Esophagus squamous epithelium (tissue), 4 donors: ENCODE results near the gene SFMBT2.

Experiments used
- CTCF ChIP-seq, 6 experiments: fragments of 450-650 bp in 4 of 6; fragments of 200-600 bp in 2 of 6; sonication (generic) in 2 of 6; IDR thresholded peaks; one replicate each; pipeline ENCODE4 v1.5.1; 2016 to 2019; ENCODE audit warnings: antibody characterized with exemption in 6 of 6, mild to moderate bottlenecking in 4 of 6, moderate library complexity in 4 of 6
- POLR2A ChIP-seq, 4 donors: fragments of 450-650 bp; IDR thresholded peaks; one replicate each; pipeline ENCODE4 v1.6.1; 2017; ENCODE audit warnings: antibody characterized with exemption in 4 of 4, mild to moderate bottlenecking in 4 of 4, moderate library complexity in 3 of 4

DNA sequence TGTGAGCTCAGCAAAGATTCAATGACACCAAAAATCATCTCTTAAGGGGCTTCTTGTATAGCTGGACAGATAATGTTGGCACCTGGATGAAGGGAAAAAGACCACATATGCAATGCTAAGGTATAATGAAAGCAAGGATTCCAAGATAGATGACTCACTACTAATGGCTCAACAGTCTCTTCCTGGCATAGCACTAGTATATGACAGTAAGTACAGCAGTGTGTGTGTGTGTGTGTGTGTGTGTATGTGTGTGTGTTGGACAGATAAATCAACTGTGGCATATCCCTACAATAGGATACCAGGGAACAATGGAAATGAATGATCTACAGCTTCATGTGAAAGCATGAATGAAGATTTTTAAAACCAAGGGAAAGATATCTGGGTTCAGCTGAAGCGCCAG, 257.1 kb downstream of the SFMBT2 start:
- TF ChIP-seq CTCF (IDR thresholded peaks at IDR 0.05) (no peak), POLR2A (IDR thresholded peaks at IDR 0.05) (no peak)
